GM13977 (cell line): ENCODE results near the gene TBC1D16.

ENCODE experiments used
- DNase-seq: peaks from one replicate; pipeline ENCODE4 v3.0.0; 2012; ENCODE audit warnings: low spot score
- CTCF ChIP-seq: IDR thresholded peaks from 2 replicates; pipeline ENCODE4 v1.5.1; 2012; ENCODE audit warnings: mild to moderate bottlenecking, control low read depth; ENCODE audit not compliant: insufficient read depth; ENCODE audit errors: extremely low read depth, missing control alignments
- in situ Hi-C: fragments of 300-500 bp; cut with MboI; formaldehyde crosslinking; loops from one replicate; pipeline ENCODE4 v1.12.0; 2022; ENCODE audit warnings: low sequenced_read_pairs, low pct_unique_long_range_greater_than_20kb, mixed read lengths, inconsistent platforms; ENCODE audit not compliant: unreplicated experiment

Gene TBC1D16

GRCh38 chr17:80065478-80066170 lies 30.0 kb upstream of the TBC1D16 start:
- in situ Hi-C loops, result no loop called here
- DNase-seq, result no peak
- no peak for TF ChIP-seq CTCF

GRCh38 chr17:80064696-80065095 lies 29.0 kb upstream of the TBC1D16 start:
- in situ Hi-C loops, result no loop called here
- no peak for TF ChIP-seq CTCF

GRCh38 chr17:80063830-80064585 lies 28.3 kb upstream of the TBC1D16 start:
- no peak for TF ChIP-seq CTCF
- DNase-seq, result no peak
- in situ Hi-C loops, result no loop called here

More at GRCh38 chr17:80064696-80065095, 29.0 kb upstream of the TBC1D16 start:
- no peak for DNase-seq

GRCh38 chr17:80061421-80061820 lies 25.7 kb upstream of the TBC1D16 start:
- in situ Hi-C loops, result no loop called here
- DNase-seq, result no peak
- no peak for TF ChIP-seq CTCF

- no peak for TF ChIP-seq CTCF
- in situ Hi-C loops, result no loop called here
- no peak for DNase-seq
These were observed 25.0 kb upstream of the TBC1D16 start for GRCh38 chr17:80060644-80061043.

GRCh38 chr17:80058311-80058955 lies 22.8 kb upstream of the TBC1D16 start:
- in situ Hi-C loops, result no loop called here
- DNase-seq, result no peak
- TF ChIP-seq CTCF, result no peak
